Measurements from ENCODE around the gene PLB1. TPM values are rescaled to one million over a fixed set of nuclear protein-coding genes. Genes with fewer than 3 reads are reported as not detected.

The PLB1 gene
- total RNA-seq, 6 experiments from 2014 or later: 0.66 to 1.9 (median 1.1) TPM

GRCh38 chr2:28511871-28512606 is 16.2 kb downstream of the PLB1 start:
- Histone ChIP-seq H3K27me3 (no peaks in the 10 kb centered on the region), H3K4me1 (no peaks in the 10 kb centered on the region), H3K4me3 (no peak overlapping the region), H3K9me3 (no peaks in the 10 kb centered on the region), H3K27ac (no peak overlapping the region), H3K36me3 (no peaks in the 10 kb centered on the region)
- intact Hi-C loops (cut with DNase I): no loop called here
- no peak for TF ChIP-seq CTCF (IDR thresholded peaks at IDR 0.05)
- TF ChIP-seq POLR2A (IDR thresholded peaks at IDR 0.05): no peak
- ATAC-seq: no peak
- DNase-seq: no peak
- 40% methylated on average over 1 of the region's 2 CpGs for WGBS (ENCODE audit: insufficient coverage, low coverage, low lambda C conversion rate, missing lambda C conversion rate)

- Histone ChIP-seq H3K27ac (no peak overlapping the region), H3K36me3 (no peaks in the 10 kb centered on the region), H3K4me3 (no peak overlapping the region), H3K9me3 (no peaks in the 10 kb centered on the region), H3K4me1 (no peaks in the 10 kb centered on the region), H3K27me3 (no peaks in the 10 kb centered on the region)
- TF ChIP-seq CTCF (IDR thresholded peaks at IDR 0.05): no peak
- no peak for TF ChIP-seq POLR2A (IDR thresholded peaks at IDR 0.05)
- DNase-seq (no peak), ATAC-seq (no peak)
- intact Hi-C loops (cut with DNase I): no loop called here
- 30% methylated on average over 1 of the region's 1 CpG for WGBS (ENCODE audit: insufficient coverage, low coverage, low lambda C conversion rate, missing lambda C conversion rate)
These were observed 16.7 kb downstream of the PLB1 start for GRCh38 chr2:28512607-28512965.

GRCh38 chr2:28513097-28513496 is 17.2 kb downstream of the PLB1 start:
- TF ChIP-seq CTCF (IDR thresholded peaks at IDR 0.05): no peak
- TF ChIP-seq POLR2A (IDR thresholded peaks at IDR 0.05): no peak
- ATAC-seq: no peak
- no peak overlapping the region for H3K4me3 ChIP-seq
- DNase-seq: no peak
- H3K27ac ChIP-seq: no peak overlapping the region
- H3K36me3 ChIP-seq: no peaks in the 10 kb centered on the region
- H3K27me3 ChIP-seq: no peaks in the 10 kb centered on the region
- WGBS (ENCODE audit: insufficient coverage, low coverage, low lambda C conversion rate, missing lambda C conversion rate): 44% methylated on average over 1 of the region's 1 CpG
- no peaks in the 10 kb centered on the region for H3K4me1 ChIP-seq
- H3K9me3 ChIP-seq: no peaks in the 10 kb centered on the region
- intact Hi-C loops (cut with DNase I): no loop called here

GRCh38 chr2:28515176-28515751 is 19.4 kb downstream of the PLB1 start:
- intact Hi-C loops (cut with DNase I): no loop called here
- DNase-seq (no peak), ATAC-seq (no peak)
- no peaks in the 10 kb centered on the region for H3K27me3 ChIP-seq
- no peaks in the 10 kb centered on the region for H3K36me3 ChIP-seq
- TF ChIP-seq CTCF (IDR thresholded peaks at IDR 0.05) (no peak), POLR2A (IDR thresholded peaks at IDR 0.05) (no peak)
- no peak overlapping the region for H3K27ac ChIP-seq
- no peaks in the 10 kb centered on the region for H3K4me1 ChIP-seq
- no peaks in the 10 kb centered on the region for H3K9me3 ChIP-seq
- no peak overlapping the region for H3K4me3 ChIP-seq
- 84% methylated on average over 5 of the region's 5 CpGs for WGBS (ENCODE audit: insufficient coverage, low coverage, low lambda C conversion rate, missing lambda C conversion rate)

Measured in right lobe of liver (tissue), 6 donors.